ENCODE data around the gene SLTM. TPM values are rescaled to one million over a fixed set of nuclear protein-coding genes. Genes with fewer than 3 reads are reported as not detected.

Gene SLTM
- polyA plus RNA-seq, 1 donor from 2014 or later, result 124 TPM

DNA sequence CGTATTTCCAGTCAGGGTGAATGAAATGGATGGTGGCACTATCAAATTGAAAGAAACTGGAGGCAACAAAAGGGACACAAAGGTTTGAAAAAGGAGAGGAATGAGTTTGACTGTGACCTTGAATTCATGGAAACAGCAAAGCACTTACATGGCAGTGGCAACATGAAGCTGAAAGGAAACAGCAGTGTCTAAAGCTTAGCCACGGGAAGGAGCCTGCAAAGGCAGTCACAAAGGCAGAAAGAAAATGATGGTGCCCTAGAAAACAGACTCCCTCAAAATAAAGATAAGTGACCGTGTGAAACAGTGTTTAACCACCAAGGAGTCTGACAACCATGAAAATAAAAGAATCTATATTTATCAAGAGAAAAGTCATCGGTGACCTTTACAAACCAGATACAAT lies 51.2 kb downstream of the SLTM start:
- no peak overlapping the region for H2AFZ ChIP-seq (ENCODE audit: low read depth, low read length)
- no peak overlapping the region for H3K9ac ChIP-seq (ENCODE audit: low read length)
- no peak for TF ChIP-seq EP300 (conservative IDR thresholded peaks at IDR 0.05; ENCODE audit: poor library complexity, severe bottlenecking)
- no peak for TF ChIP-seq SMC3 (conservative IDR thresholded peaks at IDR 0.05; ENCODE audit: poor library complexity)
- TF ChIP-seq, protein P1, sequence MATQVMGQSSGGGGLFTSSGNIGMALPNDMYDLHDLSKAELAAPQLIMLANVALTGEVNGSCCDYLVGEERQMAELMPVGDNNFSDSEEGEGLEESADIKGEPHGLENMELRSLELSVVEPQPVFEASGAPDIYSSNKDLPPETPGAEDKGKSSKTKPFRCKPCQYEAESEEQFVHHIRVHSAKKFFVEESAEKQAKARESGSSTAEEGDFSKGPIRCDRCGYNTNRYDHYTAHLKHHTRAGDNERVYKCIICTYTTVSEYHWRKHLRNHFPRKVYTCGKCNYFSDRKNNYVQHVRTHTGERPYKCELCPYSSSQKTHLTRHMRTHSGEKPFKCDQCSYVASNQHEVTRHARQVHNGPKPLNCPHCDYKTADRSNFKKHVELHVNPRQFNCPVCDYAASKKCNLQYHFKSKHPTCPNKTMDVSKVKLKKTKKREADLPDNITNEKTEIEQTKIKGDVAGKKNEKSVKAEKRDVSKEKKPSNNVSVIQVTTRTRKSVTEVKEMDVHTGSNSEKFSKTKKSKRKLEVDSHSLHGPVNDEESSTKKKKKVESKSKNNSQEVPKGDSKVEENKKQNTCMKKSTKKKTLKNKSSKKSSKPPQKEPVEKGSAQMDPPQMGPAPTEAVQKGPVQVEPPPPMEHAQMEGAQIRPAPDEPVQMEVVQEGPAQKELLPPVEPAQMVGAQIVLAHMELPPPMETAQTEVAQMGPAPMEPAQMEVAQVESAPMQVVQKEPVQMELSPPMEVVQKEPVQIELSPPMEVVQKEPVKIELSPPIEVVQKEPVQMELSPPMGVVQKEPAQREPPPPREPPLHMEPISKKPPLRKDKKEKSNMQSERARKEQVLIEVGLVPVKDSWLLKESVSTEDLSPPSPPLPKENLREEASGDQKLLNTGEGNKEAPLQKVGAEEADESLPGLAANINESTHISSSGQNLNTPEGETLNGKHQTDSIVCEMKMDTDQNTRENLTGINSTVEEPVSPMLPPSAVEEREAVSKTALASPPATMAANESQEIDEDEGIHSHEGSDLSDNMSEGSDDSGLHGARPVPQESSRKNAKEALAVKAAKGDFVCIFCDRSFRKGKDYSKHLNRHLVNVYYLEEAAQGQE (IDR thresholded peaks at IDR 0.05; ENCODE audit: borderline replicate concordance), result no peak
- TF ChIP-seq EZH2 (IDR thresholded peaks at IDR 0.05; ENCODE audit: borderline replicate concordance, insufficient read depth, low read length, poor library complexity, severe bottlenecking), result no peak
- TF ChIP-seq MXI1 (conservative IDR thresholded peaks at IDR 0.05; ENCODE audit: poor library complexity, severe bottlenecking), result no peak
- no peak for TF ChIP-seq RAD21 (conservative IDR thresholded peaks at IDR 0.05)
- TF ChIP-seq, protein P2, sequence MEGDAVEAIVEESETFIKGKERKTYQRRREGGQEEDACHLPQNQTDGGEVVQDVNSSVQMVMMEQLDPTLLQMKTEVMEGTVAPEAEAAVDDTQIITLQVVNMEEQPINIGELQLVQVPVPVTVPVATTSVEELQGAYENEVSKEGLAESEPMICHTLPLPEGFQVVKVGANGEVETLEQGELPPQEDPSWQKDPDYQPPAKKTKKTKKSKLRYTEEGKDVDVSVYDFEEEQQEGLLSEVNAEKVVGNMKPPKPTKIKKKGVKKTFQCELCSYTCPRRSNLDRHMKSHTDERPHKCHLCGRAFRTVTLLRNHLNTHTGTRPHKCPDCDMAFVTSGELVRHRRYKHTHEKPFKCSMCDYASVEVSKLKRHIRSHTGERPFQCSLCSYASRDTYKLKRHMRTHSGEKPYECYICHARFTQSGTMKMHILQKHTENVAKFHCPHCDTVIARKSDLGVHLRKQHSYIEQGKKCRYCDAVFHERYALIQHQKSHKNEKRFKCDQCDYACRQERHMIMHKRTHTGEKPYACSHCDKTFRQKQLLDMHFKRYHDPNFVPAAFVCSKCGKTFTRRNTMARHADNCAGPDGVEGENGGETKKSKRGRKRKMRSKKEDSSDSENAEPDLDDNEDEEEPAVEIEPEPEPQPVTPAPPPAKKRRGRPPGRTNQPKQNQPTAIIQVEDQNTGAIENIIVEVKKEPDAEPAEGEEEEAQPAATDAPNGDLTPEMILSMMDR (IDR thresholded peaks at IDR 0.05; ENCODE audit: poor library complexity, severe bottlenecking), result no peak
- no peak for TF ChIP-seq TAF1 (IDR thresholded peaks at IDR 0.05; ENCODE audit: low read depth)
- TF ChIP-seq POLR2AphosphoS5 (IDR thresholded peaks at IDR 0.05), result no peak
- H3K9me2 ChIP-seq (ENCODE audit: insufficient read depth, low read length), result no peaks in the 10 kb centered on the region
- no peaks in the 10 kb centered on the region for H3K79me2 ChIP-seq (replicated peaks; ENCODE audit: insufficient read depth, low read length)
- H3K4me2 ChIP-seq (ENCODE audit: low read length), result no peak overlapping the region
- peaks cover 19% of the 10 kb centered on the region for H3K36me3 ChIP-seq (ENCODE audit: insufficient read depth, low read length)
- no peaks in the 10 kb centered on the region for H3K27me3 ChIP-seq (ENCODE audit: insufficient read depth, low read depth, low read length)
- no peaks in the 10 kb centered on the region for H3K9me3 ChIP-seq (ENCODE audit: low read length)
- no peaks in the 10 kb centered on the region for H4K20me1 ChIP-seq (ENCODE audit: insufficient read depth)
- H3K4me3 ChIP-seq (ENCODE audit: low read length), result no peak overlapping the region
- H3K27ac ChIP-seq (ENCODE audit: low read length), result no peak overlapping the region
- no peaks in the 10 kb centered on the region for H3F3A ChIP-seq (ENCODE audit: insufficient read depth, low read length, poor library complexity, severe bottlenecking)

DNA sequence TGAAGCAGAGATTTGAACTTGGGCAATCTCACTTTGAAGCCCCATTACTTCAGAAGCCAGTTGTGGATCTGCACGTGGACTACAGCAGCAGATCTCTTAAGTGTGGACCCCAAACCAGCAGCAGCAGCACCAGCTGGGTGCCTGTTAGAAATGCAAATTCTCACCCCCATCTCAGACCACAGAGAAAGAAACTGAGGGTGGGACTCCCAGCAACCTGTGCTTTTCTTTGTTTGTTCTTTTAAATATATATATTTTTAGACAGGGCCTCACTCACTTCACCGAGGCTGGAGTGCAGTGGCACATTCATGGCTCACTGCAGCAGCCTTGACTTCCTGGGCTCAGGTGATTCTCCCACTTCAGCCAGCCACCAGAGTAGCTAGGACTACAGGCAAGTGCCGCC lies 53.2 kb downstream of the SLTM start:
- Histone ChIP-seq H3K79me2 (replicated peaks; ENCODE audit: insufficient read depth, low read length) (no peaks in the 10 kb centered on the region), H3F3A (ENCODE audit: insufficient read depth, low read length, poor library complexity, severe bottlenecking) (no peaks in the 10 kb centered on the region), H3K9me3 (ENCODE audit: low read length) (no peaks in the 10 kb centered on the region), H2AFZ (ENCODE audit: low read depth, low read length) (no peak overlapping the region), H3K36me3 (ENCODE audit: insufficient read depth, low read length) (peaks cover 11% of the 10 kb centered on the region), H3K9me2 (ENCODE audit: insufficient read depth, low read length) (no peaks in the 10 kb centered on the region), H3K27ac (ENCODE audit: low read length) (no peak overlapping the region), H4K20me1 (ENCODE audit: insufficient read depth) (no peaks in the 10 kb centered on the region), H3K4me3 (ENCODE audit: low read length) (no peak overlapping the region), H3K9ac (ENCODE audit: low read length) (no peak overlapping the region), H3K4me2 (ENCODE audit: low read length) (no peak overlapping the region), H3K27me3 (ENCODE audit: insufficient read depth, low read depth, low read length) (no peaks in the 10 kb centered on the region)
- TF ChIP-seq SMC3 (conservative IDR thresholded peaks at IDR 0.05; ENCODE audit: poor library complexity), result no peak
- TF ChIP-seq, protein P2 (IDR thresholded peaks at IDR 0.05; ENCODE audit: poor library complexity, severe bottlenecking), result no peak
